ENCODE measurements around the gene PRKCD. TPM values are rescaled to one million over a fixed set of nuclear protein-coding genes. Genes with fewer than 3 reads are reported as not detected.

Gene PRKCD
- total RNA-seq, 1 donor = 2.2 TPM

- Histone ChIP-seq H3K27me3 (ENCODE audit: insufficient read depth, low read length) (no peaks in the 10 kb centered on the region), H3K79me2 (ENCODE audit: insufficient read depth, low read length) (peaks cover 27% of the 10 kb centered on the region), H3K4me3 (ENCODE audit: insufficient read depth, low read length) (peak overlapping the region; percentile 88), H4K20me1 (ENCODE audit: insufficient read depth, low read length) (peaks cover 5% of the 10 kb centered on the region), H3K36me3 (ENCODE audit: insufficient read depth, low read length) (no peaks in the 10 kb centered on the region), H3K4me1 (ENCODE audit: insufficient read depth, low read length) (peaks cover 32% of the 10 kb centered on the region), H2AFZ (ENCODE audit: low read length) (peak overlapping the region; percentile 51), H3K4me2 (ENCODE audit: insufficient read depth, low read length) (peak overlapping the region; percentile 84), H3K27ac (ENCODE audit: low read depth, low read length) (peak overlapping the region; percentile 23), H3K9me3 (ENCODE audit: low read depth, low read length) (no peaks in the 10 kb centered on the region)
- no peak for TF ChIP-seq CTCF (IDR thresholded peaks at IDR 0.05; ENCODE audit: extremely low read depth, low read depth, low read length)
- peak; percentile 79 for DNase-seq (ENCODE audit: insufficient read length, low spot score, missing footprints)
Observed at GRCh38 chr3:53162672-53163443, 1.8 kb downstream of the PRKCD start.

- no peak for TF ChIP-seq CTCF (IDR thresholded peaks at IDR 0.05; ENCODE audit: extremely low read depth, low read depth, low read length)
- Histone ChIP-seq H3K4me1 (ENCODE audit: insufficient read depth, low read length) (peaks cover 32% of the 10 kb centered on the region), H3K79me2 (ENCODE audit: insufficient read depth, low read length) (peaks cover 35% of the 10 kb centered on the region), H3K4me2 (ENCODE audit: insufficient read depth, low read length) (no peak overlapping the region), H3K36me3 (ENCODE audit: insufficient read depth, low read length) (no peaks in the 10 kb centered on the region), H3K27ac (ENCODE audit: low read depth, low read length) (peak overlapping the region; percentile 23), H3K27me3 (ENCODE audit: insufficient read depth, low read length) (no peaks in the 10 kb centered on the region), H3K4me3 (ENCODE audit: insufficient read depth, low read length) (no peak overlapping the region), H4K20me1 (ENCODE audit: insufficient read depth, low read length) (peaks cover 5% of the 10 kb centered on the region), H3K9me3 (ENCODE audit: low read depth, low read length) (no peaks in the 10 kb centered on the region), H2AFZ (ENCODE audit: low read length) (no peak overlapping the region)
- peak; percentile 90 for DNase-seq (ENCODE audit: insufficient read length, low spot score, missing footprints)
Observed at GRCh38 chr3:53163444-53164387, 2.7 kb downstream of the PRKCD start.

GRCh38 chr3:53164911-53165310 is 3.9 kb downstream of the PRKCD start:
- H3K36me3 ChIP-seq (ENCODE audit: insufficient read depth, low read length) = no peaks in the 10 kb centered on the region
- H3K79me2 ChIP-seq (ENCODE audit: insufficient read depth, low read length) = peaks cover 41% of the 10 kb centered on the region
- H3K9me3 ChIP-seq (ENCODE audit: low read depth, low read length) = no peaks in the 10 kb centered on the region
- H3K4me1 ChIP-seq (ENCODE audit: insufficient read depth, low read length) = peaks cover 37% of the 10 kb centered on the region
- peak; percentile 2 for DNase-seq (ENCODE audit: insufficient read length, low spot score, missing footprints)
- H2AFZ ChIP-seq (ENCODE audit: low read length) = no peak overlapping the region
- peaks cover 5% of the 10 kb centered on the region for H4K20me1 ChIP-seq (ENCODE audit: insufficient read depth, low read length)
- no peak overlapping the region for H3K4me3 ChIP-seq (ENCODE audit: insufficient read depth, low read length)
- no peak for TF ChIP-seq CTCF (IDR thresholded peaks at IDR 0.05; ENCODE audit: extremely low read depth, low read depth, low read length)
- H3K27me3 ChIP-seq (ENCODE audit: insufficient read depth, low read length) = no peaks in the 10 kb centered on the region
- no peak overlapping the region for H3K27ac ChIP-seq (ENCODE audit: low read depth, low read length)
- no peak overlapping the region for H3K4me2 ChIP-seq (ENCODE audit: insufficient read depth, low read length)

- TF ChIP-seq CTCF (IDR thresholded peaks at IDR 0.05; ENCODE audit: extremely low read depth, low read depth, low read length) = no peak
- H3K27ac ChIP-seq (ENCODE audit: low read depth, low read length) = peak overlapping the region; percentile 49
- no peaks in the 10 kb centered on the region for H3K27me3 ChIP-seq (ENCODE audit: insufficient read depth, low read length)
- H3K4me2 ChIP-seq (ENCODE audit: insufficient read depth, low read length) = no peak overlapping the region
- no peak overlapping the region for H3K4me3 ChIP-seq (ENCODE audit: insufficient read depth, low read length)
- peaks cover 31% of the 10 kb centered on the region for H3K4me1 ChIP-seq (ENCODE audit: insufficient read depth, low read length)
- no peak overlapping the region for H2AFZ ChIP-seq (ENCODE audit: low read length)
- H4K20me1 ChIP-seq (ENCODE audit: insufficient read depth, low read length) = peaks cover 5% of the 10 kb centered on the region
- H3K9me3 ChIP-seq (ENCODE audit: low read depth, low read length) = no peaks in the 10 kb centered on the region
- peaks cover 45% of the 10 kb centered on the region for H3K79me2 ChIP-seq (ENCODE audit: insufficient read depth, low read length)
- DNase-seq (ENCODE audit: insufficient read length, low spot score, missing footprints) = peak; percentile 78
- H3K36me3 ChIP-seq (ENCODE audit: insufficient read depth, low read length) = no peaks in the 10 kb centered on the region
Observed at GRCh38 chr3:53166206-53166605, 5.2 kb downstream of the PRKCD start.
